Measurements from ENCODE around the gene CFAP20DC.

- no peak for TF ChIP-seq CTCF (IDR thresholded peaks at IDR 0.05)
- no peak for TF ChIP-seq POLR2A (IDR thresholded peaks at IDR 0.05)
These were observed 294.7 kb downstream of the CFAP20DC start for GRCh38 chr3:58755150-58755549.
